K562 (cell line): ENCODE data around the gene RNF215. TPM values are rescaled to one million over a fixed set of nuclear protein-coding genes. Genes with fewer than 3 reads are reported as not detected.

ENCODE experiments used
- CHD2 ChIP-seq: IDR thresholded peaks from 2 replicates; pipeline ENCODE4 v1.6.1; 2011; ENCODE audit warnings: low read depth, low read length
- CREBBP ChIP-seq: IDR thresholded peaks from one replicate; pipeline ENCODE4 v1.6.1; 2012; ENCODE audit warnings: low read depth, mild to moderate bottlenecking, control low read depth, inconsistent platforms, low read length
- CTBP1 ChIP-seq: fragments of 450-650 bp; IDR thresholded peaks from 2 replicates; pipeline ENCODE4 v1.6.1; 2016; ENCODE audit warnings: borderline replicate concordance
- ETV6 ChIP-seq, 3 experiments: fragments of 150-350 bp in 1 of 3; sonication (generic) in 1 of 3; formaldehyde crosslinking in 1 of 3; IDR thresholded peaks; 2 replicates each; pipeline versions ENCODE4 v1.6.1 to v1.8.0; 2014 to 2022; ENCODE audit warnings: borderline replicate concordance in 2 of 3, low read depth in 2 of 3, antibody characterized with exemption in 1 of 3, low read length in 1 of 3, mild to moderate bottlenecking in 1 of 3, missing genetic modification reagents in 1 of 3
- FIP1L1 ChIP-seq: fragments of 200-400 bp; formaldehyde crosslinking; IDR thresholded peaks from 2 replicates; pipeline ENCODE4 v1.6.1; 2018; ENCODE audit warnings: mild to moderate bottlenecking, low read depth, low read length; ENCODE audit not compliant: poor library complexity, severe bottlenecking
- FOXA3 ChIP-seq, 2 experiments: fragments of 450-650 bp in 1 of 2; sonication (generic) in 1 of 2; formaldehyde crosslinking; IDR thresholded peaks in 1 of 2; conservative IDR thresholded peaks in 1 of 2; 2 replicates each; pipeline versions ENCODE4 v1.4.0 to v1.8.0; 2020 to 2022; ENCODE audit warnings: mild to moderate bottlenecking in 2 of 2, missing genetic modification reagents in 1 of 2
- GABPA ChIP-seq: fragments of 200-800 bp; sonication (Bioruptor generic); conservative IDR thresholded peaks from 2 replicates; pipeline ENCODE4 v1.6.1; 2016; ENCODE audit warnings: low read depth, missing genetic modification characterization, missing compliant biosample characterization
- GTF2F1 ChIP-seq: IDR thresholded peaks from 2 replicates; pipeline ENCODE4 v1.6.1; 2011; ENCODE audit warnings: low read depth, low read length, improper control_type of control experiment
- HBP1 ChIP-seq: fragments of 450-650 bp; formaldehyde crosslinking; IDR thresholded peaks from 2 replicates; pipeline ENCODE4 v1.4.0; 2022; ENCODE audit warnings: missing genetic modification characterization
- HNRNPL ChIP-seq: fragments of 200-400 bp; formaldehyde crosslinking; IDR thresholded peaks from 2 replicates; pipeline ENCODE4 v1.6.1; 2017; ENCODE audit warnings: low read depth, mild to moderate bottlenecking, low read length
- JUND ChIP-seq, 2 experiments: IDR thresholded peaks; 2 replicates in 1 of 2; 3 replicates in 1 of 2; pipeline ENCODE4 v1.6.1; 2011; ENCODE audit warnings: borderline replicate concordance in 2 of 2, low read depth in 2 of 2, low read length in 2 of 2, improper control_type of control experiment in 1 of 2, missing biosample characterization in 1 of 2, missing genetic modification characterization in 1 of 2, missing genetic modification reagents in 1 of 2
- KHSRP ChIP-seq: fragments of 450-650 bp; IDR thresholded peaks from 2 replicates; pipeline ENCODE4 v1.6.1; 2017
- POLR2B ChIP-seq: fragments of 450-650 bp; IDR thresholded peaks from 2 replicates; pipeline ENCODE4 v1.6.1; 2018; ENCODE audit warnings: low read depth; ENCODE audit not compliant: partially characterized antibody
- PPARD ChIP-seq: fragments of 250-450 bp; sonication (Bioruptor Pico); IDR thresholded peaks from 2 replicates; pipeline ENCODE4 v1.8.0; 2022; ENCODE audit warnings: inconsistent platforms, mild to moderate bottlenecking, moderate library complexity
- RBM34 ChIP-seq: fragments of 200-400 bp; formaldehyde crosslinking; IDR thresholded peaks from 2 replicates; pipeline ENCODE4 v1.6.1; 2018; ENCODE audit warnings: low read length, borderline replicate concordance; ENCODE audit not compliant: insufficient read depth
- SRSF9 ChIP-seq: fragments of 200-400 bp; formaldehyde crosslinking; IDR thresholded peaks from 2 replicates; pipeline ENCODE4 v1.6.1; 2017; ENCODE audit warnings: low read depth, low read length, borderline replicate concordance
- U2AF1 ChIP-seq: fragments of 200-400 bp; formaldehyde crosslinking; optimal IDR thresholded peaks from 2 replicates; pipeline ENCODE3; 2017; ENCODE audit warnings: mild to moderate bottlenecking, low read depth, low read length, moderate library complexity
- ZNF639 ChIP-seq, 2 experiments: fragments of 200-800 bp in 1 of 2; sonication (Bioruptor generic) in 1 of 2; sonication (generic) in 1 of 2; formaldehyde crosslinking in 1 of 2; IDR thresholded peaks in 1 of 2; conservative IDR thresholded peaks in 1 of 2; 2 replicates each; pipeline versions ENCODE4 v1.5.0 to v1.6.1; 2016 to 2020; ENCODE audit warnings: missing compliant biosample characterization in 1 of 2, missing genetic modification characterization in 1 of 2, missing genetic modification reagents in 1 of 2
- ZZZ3 ChIP-seq: fragments of 450-650 bp; IDR thresholded peaks from 2 replicates; pipeline ENCODE4 v1.6.1; 2016; ENCODE audit warnings: antibody characterized with exemption, mild to moderate bottlenecking, moderate library complexity
- polyA plus RNA-seq, 8 experiments: library from polyadenylated mRNA; depleted of rRNA in 4 of 8; stranded (reverse) in 5 of 8; unstranded in 3 of 8; fragments of >200 nt; fragmentation: Nextera tagmentation in 2 of 8; fragmentation: Illumina TruSeq in 1 of 8; extraction: Ambion mirVana in 2 of 8; extraction: Trizol in 1 of 8; gene quantifications; 2 replicates each; pipeline versions ENCODE4 v1.2.1 to v1.2.3, GENCODE V29; 2011 to 2014; ENCODE audit warnings: inconsistent platforms in 1 of 8, missing spikeins in 1 of 8
- total RNA-seq, 7 experiments: library from RNA; depleted of rRNA in 6 of 7; stranded (reverse); fragments of >200 nt in 6 of 7; fragmentation: Illumina TruSeq in 2 of 7; extraction: Trizol in 2 of 7; gene quantifications; 2 replicates each; pipeline versions ENCODE4 v1.2.1 to v1.2.3, GENCODE V29; 2011 to 2021; ENCODE audit warnings: low replicate concordance in 1 of 7
- TF ChIP-seq, protein P1 (sequence below): sonication (generic); formaldehyde crosslinking; IDR thresholded peaks from 2 replicates; pipeline ENCODE4 v1.8.1; 2023; ENCODE audit warnings: mild to moderate bottlenecking, missing genetic modification reagents

Gene RNF215
- total and polyA plus RNA-seq, 9 of the 15 experiments (the other 6 are each of a cell fraction or from before 2014, with no cell fraction given) = 0.08 to 9.8 (median 2.7) TPM

- TF ChIP-seq, protein P1, sequence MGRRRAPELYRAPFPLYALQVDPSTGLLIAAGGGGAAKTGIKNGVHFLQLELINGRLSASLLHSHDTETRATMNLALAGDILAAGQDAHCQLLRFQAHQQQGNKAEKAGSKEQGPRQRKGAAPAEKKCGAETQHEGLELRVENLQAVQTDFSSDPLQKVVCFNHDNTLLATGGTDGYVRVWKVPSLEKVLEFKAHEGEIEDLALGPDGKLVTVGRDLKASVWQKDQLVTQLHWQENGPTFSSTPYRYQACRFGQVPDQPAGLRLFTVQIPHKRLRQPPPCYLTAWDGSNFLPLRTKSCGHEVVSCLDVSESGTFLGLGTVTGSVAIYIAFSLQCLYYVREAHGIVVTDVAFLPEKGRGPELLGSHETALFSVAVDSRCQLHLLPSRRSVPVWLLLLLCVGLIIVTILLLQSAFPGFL (CRISPR knock-in tag) = no peak
- TF ChIP-seq JUND (IDR thresholded peaks at IDR 0.05; ENCODE audit: borderline replicate concordance, low read depth, low read length) (0 out of 2 replicates have a peak, but pooled peaks have one; percentile 19), JUND (tag; IDR thresholded peaks at IDR 0.05; ENCODE audit: borderline replicate concordance, low read depth, low read length) (no peak), SRSF9 (no peak), KHSRP (no peak), ETV6 (IDR thresholded peaks at IDR 0.05; ENCODE audit: borderline replicate concordance in 1 of 2, low read depth in 2 of 2, low read length in 1 of 2) (no peak), ETV6 (CRISPR knock-in tag; IDR thresholded peaks at IDR 0.05; ENCODE audit: borderline replicate concordance) (no peak), FIP1L1 (peak; percentile 60), HBP1 (CRISPR knock-in tag) (no peak), PPARD (no peak), CHD2 (peak; percentile 62; the same call in 1 of the 2 replicates), U2AF1 (peak; percentile 15), RBM34 (no peak), ZNF639 (CRISPR knock-in tag; conservative IDR thresholded peaks at IDR 0.05 in 1 of 2, IDR thresholded peaks at IDR 0.05 in 1 of 2) (peak in 1 of 2 experiments; percentile 50; a peak in 1 of 4 replicates), ZZZ3 (no peak), HNRNPL (no peak), CTBP1 (0 out of 2 replicates have a peak, but pooled peaks have one; percentile 22), CREBBP (no peak), FOXA3 (CRISPR knock-in tag; conservative IDR thresholded peaks at IDR 0.05 in 1 of 2, IDR thresholded peaks at IDR 0.05 in 1 of 2) (no peak), GTF2F1 (no peak), POLR2B (peak; percentile 80), GABPA (tag) (peak; percentile 98)
Observed at GRCh38 chr22:30356449-30357235, 30.6 kb downstream of the RNF215 start, which contains the start of the genes CCDC157 and SF3A1 (continued).
